RWPE1 (cell line): ENCODE measurements around the gene SHISA2.

ENCODE experiments used
- CTCF ChIA-PET: fragments of 350-600 bp; sonication (Branson Sonifier 250); formaldehyde crosslinking; extraction: SDS; loops from one replicate; lab custom pipeline; 2021; lab: Yijun Ruan, JAX
- POLR2A ChIA-PET: fragments of 400-600 bp; formaldehyde crosslinking; extraction: SDS; loops from one replicate; lab custom pipeline; 2020; ENCODE audit warnings: antibody characterized with exemption; ENCODE audit not compliant: low non-redundant PET; lab: Yijun Ruan, JAX
- DNase-seq: peaks from one replicate; pipeline ENCODE4 v3.0.0; 2012; ENCODE audit warnings: low spot score
- H3K27ac ChIP-seq: fragments of 450-650 bp; 2 replicates; pipeline ENCODE4 v1.5.1; 2017
- TF ChIP-seq, protein P1 (sequence below): fragments of 450-650 bp; conservative IDR thresholded peaks from 2 replicates; pipeline ENCODE4 v1.5.1; 2017; ENCODE audit warnings: low read depth, mild to moderate bottlenecking

The SHISA2 gene

DNA sequence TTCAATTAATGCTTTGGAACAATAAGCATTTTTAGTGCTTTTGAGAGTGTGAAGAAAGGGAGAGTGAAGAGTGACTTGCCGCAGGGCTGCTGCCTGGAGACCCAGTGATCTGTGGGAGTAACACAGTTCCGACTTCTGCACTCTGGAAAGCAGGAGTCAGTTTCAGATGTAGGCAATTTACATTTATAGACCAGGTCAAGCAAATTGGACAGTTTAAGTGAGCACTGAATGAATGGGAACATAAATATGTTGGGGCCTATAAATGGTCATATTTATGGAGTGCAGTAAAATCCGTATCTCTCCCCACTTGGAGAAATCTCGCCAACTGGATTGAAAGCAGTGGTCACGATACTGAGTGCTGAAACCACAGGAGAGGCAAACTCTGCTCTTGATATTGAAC lies 9.4 kb upstream of the SHISA2 start:
- DNase-seq: no peak
- TF ChIP-seq, protein P1, sequence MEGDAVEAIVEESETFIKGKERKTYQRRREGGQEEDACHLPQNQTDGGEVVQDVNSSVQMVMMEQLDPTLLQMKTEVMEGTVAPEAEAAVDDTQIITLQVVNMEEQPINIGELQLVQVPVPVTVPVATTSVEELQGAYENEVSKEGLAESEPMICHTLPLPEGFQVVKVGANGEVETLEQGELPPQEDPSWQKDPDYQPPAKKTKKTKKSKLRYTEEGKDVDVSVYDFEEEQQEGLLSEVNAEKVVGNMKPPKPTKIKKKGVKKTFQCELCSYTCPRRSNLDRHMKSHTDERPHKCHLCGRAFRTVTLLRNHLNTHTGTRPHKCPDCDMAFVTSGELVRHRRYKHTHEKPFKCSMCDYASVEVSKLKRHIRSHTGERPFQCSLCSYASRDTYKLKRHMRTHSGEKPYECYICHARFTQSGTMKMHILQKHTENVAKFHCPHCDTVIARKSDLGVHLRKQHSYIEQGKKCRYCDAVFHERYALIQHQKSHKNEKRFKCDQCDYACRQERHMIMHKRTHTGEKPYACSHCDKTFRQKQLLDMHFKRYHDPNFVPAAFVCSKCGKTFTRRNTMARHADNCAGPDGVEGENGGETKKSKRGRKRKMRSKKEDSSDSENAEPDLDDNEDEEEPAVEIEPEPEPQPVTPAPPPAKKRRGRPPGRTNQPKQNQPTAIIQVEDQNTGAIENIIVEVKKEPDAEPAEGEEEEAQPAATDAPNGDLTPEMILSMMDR: no peak
- CTCF ChIA-PET: interaction anchor here (1.0 kb wide), 1 partner anchor 232 kb away, joined by 3 read pairs; no protein-coding TSS in a partner anchor
- no peak overlapping the region for H3K27ac ChIP-seq
- POLR2A ChIA-PET: no interaction called here

DNA sequence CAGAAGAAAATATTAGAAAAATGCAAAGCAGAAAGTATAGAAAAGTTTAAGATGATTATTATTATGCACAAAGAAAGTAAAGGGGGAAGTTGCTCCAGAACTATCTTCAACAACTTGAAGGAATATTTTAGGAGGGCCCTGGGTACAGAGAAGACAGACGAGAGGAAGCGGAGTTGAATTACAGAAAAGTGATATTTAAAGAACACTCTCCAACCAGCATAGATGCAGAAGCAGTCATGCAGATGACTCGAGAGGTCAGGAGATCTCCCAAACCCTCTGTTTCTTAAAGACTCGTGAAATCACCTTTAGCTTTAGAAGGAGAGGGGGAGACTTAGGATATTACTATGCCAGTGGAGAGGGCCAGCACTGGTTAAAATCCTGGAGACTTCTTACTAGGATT lies 8.5 kb upstream of the SHISA2 start:
- CTCF ChIA-PET: no interaction called here
- POLR2A ChIA-PET: no interaction called here
- TF ChIP-seq, protein P1: no peak

DNA sequence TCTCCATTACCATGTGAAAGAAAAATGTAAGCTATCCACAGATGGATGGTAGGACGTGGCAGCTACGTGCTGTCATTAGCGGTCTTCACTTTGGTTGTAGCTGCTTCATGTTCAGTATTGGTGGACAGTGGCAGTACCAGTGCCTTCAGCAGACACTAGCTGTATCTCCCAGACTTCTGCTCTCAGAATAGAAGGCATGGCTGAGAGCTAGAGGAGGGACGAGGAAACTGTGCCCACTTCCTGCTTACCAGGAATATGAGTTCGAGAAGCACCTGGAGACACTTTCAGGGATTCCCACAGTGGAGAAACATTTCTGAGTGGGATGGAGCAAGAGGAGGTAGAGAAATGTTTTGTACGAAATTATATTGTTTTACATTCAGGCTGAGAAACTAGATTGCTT lies 6.9 kb upstream of the SHISA2 start:
- no peak for DNase-seq
- TF ChIP-seq, protein P1: no peak
- no peak overlapping the region for H3K27ac ChIP-seq
- ChIA-PET POLR2A (no interaction called here), CTCF (interaction anchor here (0.5 to 2.4 kb wide), 2 partner anchors 261 to 484 kb away, joined by 4 to 8 read pairs; no protein-coding TSS in a partner anchor)

More for the DNA sequence above, 8.5 kb upstream of the SHISA2 start:
- no peak overlapping the region for H3K27ac ChIP-seq
- no peak for DNase-seq

DNA sequence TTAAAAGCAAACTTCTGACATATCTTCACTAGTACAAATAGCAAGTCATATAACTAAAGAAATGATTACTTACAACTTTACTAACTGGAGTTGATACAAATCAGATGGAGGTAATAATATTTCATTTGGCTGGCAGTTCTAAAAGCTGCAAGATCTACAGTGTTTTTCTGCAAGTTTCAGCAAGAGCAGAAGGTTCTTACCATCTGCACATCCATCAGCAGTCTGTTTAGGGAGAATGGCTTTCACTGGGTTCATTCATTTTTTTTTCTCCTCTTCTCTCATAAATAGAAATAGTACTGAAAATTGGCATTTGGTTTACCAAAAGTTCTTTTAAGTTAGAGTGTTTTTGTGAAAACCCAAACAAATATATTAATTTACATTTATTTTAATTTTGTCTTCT lies 3.1 kb upstream of the SHISA2 start:
- no peak overlapping the region for H3K27ac ChIP-seq
- TF ChIP-seq, protein P1: no peak
- ChIA-PET POLR2A (no interaction called here), CTCF (no interaction called here)
- no peak for DNase-seq

DNA sequence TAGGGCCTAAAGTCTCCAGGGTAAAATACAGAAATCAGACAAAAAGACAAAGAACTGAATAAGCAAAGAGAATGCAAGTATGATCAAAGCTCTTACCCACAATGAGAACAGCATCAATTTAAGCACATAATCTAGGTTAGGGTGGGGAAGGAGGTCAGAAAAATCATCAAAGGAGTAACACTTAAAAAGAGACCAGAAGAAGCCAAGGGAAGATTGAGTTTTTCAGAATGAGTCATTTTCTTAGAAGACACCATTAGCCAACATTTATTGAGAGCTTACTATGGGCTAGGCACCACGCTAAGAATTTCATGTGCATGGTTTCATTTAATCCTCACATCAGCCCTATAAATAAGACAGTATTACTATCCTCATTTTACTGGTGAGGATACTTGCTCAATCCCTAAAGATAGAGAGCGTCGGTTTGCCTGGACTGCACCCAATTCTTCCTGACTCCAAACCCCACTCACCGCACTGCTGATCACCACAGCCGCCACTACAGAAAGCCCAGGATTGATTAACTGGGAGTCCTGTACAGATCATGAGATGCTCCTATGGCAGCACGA lies 1.7 kb upstream of the SHISA2 start:
- ChIA-PET CTCF (interaction anchor here (1.0 kb wide), 1 partner anchor 9 kb away, joined by 3 read pairs; no protein-coding TSS in a partner anchor), POLR2A (no interaction called here)
- no peak overlapping the region for H3K27ac ChIP-seq
- no peak for DNase-seq
- TF ChIP-seq, protein P1: no peak

DNA sequence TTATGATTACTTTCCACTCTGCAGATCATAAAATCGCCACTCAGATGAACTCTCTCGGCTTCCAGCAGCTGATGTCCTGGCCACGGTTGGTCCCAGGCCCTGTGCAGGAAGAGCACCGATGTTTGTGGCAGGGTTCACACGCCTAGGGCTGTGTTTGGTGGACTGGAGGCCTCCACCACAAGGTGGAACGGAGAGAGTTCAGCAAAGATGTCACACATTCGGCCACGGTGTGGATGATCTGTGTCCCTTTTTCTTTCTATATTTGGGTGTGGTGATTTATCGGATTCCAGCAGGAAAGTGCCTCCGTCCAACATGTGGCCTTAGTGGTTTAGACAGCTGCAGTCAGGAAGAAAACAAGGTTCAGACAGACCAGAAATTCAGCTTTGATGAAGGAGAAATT lies 521 bp upstream of the SHISA2 start:
- ChIA-PET POLR2A (no interaction called here), CTCF (no interaction called here)
- TF ChIP-seq, protein P1: no peak
- H3K27ac ChIP-seq: no peak overlapping the region
- no peak for DNase-seq
